Measurements from ENCODE around the gene LIME1.

LIME1 gene

DNA sequence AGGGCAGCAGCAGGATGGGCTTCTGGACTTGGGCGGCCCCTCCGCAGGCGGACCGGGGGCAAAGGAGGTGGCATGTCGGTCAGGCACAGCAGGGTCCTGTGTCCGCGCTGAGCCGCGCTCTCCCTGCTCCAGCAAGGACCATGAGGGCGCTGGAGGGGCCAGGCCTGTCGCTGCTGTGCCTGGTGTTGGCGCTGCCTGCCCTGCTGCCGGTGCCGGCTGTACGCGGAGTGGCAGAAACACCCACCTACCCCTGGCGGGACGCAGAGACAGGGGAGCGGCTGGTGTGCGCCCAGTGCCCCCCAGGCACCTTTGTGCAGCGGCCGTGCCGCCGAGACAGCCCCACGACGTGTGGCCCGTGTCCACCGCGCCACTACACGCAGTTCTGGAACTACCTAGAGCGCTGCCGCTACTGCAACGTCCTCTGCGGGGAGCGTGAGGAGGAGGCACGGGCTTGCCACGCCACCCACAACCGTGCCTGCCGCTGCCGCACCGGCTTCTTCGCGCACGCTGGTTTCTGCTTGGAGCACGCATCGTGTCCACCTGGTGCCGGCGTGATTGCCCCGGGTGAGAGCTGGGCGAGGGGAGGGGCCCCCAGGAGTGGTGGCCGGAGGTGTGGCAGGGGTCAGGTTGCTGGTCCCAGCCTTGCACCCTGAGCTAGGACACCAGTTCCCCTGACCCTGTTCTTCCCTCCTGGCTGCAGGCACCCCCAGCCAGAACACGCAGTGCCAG lies 39.7 kb upstream of the LIME1 start, which contains the start of gene TNFRSF6B:
Gene TNFRSF6B, plus strand, starts transcription at position 25 of the 729 bp plus-strand sequence. Its CDS starts 116 bp downstream, at position 141.
- intact Hi-C loops (cut with DNase I) = no loop called here
- peak in 2 of 10 donors; percentile 76 to 90 for DNase-seq

DNA sequence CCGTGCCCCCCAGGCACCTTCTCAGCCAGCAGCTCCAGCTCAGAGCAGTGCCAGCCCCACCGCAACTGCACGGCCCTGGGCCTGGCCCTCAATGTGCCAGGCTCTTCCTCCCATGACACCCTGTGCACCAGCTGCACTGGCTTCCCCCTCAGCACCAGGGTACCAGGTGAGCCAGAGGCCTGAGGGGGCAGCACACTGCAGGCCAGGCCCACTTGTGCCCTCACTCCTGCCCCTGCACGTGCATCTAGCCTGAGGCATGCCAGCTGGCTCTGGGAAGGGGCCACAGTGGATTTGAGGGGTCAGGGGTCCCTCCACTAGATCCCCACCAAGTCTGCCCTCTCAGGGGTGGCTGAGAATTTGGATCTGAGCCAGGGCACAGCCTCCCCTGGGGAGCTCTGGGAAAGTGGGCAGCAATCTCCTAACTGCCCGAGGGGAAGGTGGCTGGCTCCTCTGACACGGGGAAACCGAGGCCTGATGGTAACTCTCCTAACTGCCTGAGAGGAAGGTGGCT lies 39.1 kb upstream of the LIME1 start:
- intact Hi-C loops (cut with DNase I) = no loop called here
- DNase-seq = peak in 2 of 10 donors; percentile 78 to 82

DNA sequence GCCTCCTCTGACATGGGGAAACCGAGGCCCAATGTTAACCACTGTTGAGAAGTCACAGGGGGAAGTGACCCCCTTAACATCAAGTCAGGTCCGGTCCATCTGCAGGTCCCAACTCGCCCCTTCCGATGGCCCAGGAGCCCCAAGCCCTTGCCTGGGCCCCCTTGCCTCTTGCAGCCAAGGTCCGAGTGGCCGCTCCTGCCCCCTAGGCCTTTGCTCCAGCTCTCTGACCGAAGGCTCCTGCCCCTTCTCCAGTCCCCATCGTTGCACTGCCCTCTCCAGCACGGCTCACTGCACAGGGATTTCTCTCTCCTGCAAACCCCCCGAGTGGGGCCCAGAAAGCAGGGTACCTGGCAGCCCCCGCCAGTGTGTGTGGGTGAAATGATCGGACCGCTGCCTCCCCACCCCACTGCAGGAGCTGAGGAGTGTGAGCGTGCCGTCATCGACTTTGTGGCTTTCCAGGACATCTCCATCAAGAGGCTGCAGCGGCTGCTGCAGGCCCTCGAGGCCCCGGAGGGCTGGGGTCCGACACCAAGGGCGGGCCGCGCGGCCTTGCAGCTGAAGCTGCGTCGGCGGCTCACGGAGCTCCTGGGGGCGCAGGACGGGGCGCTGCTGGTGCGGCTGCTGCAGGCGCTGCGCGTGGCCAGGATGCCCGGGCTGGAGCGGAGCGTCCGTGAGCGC lies 38.5 kb upstream of the LIME1 start:
- DNase-seq = peak in 3 of 10 donors; percentile 71 to 84 (median 82)
- intact Hi-C loops (cut with DNase I) = no loop called here

DNA sequence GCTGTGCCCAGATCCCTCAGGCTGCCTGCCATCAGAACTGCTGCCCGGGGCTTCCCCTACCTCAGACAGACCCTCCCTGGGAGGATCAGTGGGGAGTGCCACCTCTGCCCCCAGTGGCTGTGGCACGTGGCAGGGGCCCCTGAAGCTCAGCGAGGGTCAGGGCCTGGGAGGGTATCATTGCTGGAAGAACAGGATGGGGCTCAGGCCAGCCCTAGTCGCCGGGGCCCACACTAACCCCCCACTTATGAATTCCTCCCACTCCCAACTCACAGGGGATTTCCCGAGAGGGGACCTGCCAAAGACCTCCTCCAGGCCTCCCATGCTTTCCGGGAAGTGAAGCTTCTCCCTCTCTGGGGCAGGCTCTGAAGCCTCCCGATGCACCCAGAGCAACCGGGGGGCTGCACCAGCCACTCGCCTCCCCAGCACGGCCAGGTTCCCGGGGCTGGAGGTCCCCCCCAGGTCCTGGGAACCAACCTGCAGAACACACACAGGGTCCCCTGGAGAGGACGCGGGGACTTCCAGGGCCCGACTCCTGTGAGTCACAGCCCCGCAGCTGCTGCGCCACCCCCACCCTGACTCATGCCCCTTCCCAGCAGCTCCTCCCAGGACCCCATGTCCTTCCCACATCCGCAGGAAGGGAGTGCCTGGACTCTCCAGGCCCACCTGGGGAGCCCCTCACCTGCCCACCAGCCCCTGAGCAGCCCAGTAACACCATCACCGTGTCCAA lies 37.6 kb upstream of the LIME1 start:
- DNase-seq = peak in 3 of 10 donors; percentile 75 to 86 (median 81)
- intact Hi-C loops (cut with DNase I) = no loop called here

DNA sequence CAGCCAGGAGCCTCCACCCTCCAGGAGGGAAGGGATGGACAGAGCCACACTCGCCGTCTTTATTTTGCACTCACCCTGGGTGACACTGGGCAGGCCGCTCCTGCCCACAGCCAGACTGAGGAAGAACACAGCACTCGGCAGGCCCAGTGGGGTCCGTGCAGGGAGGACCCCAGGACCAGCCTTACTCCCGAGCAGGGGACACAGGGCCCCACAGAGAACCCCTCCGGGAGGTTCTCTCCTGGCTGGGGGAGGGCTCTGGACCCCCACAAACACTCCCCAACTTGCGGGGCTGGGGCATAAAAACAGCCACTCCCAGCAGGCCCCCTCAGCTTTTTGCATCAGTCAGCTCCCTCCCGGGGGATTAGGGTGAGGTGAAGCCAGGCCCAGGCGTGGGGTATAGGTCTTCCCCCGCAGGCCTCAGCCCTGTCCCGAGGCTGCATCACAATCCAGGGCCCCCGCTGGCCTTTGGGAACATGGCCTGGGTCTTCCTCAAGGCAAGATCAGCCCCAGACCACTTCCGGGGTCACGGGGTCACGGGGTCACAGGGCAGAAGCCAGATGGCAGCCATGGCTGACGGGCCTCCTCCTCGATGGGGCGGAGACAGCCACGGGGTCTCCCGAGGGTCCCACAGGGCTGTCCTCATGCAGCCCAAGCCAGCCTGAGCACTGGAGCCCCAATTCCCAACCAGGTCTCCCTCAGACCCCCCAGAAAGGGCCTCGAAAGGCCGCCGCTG lies 36.8 kb upstream of the LIME1 start:
- peak in 3 of 10 donors; percentile 59 to 79 (median 79) for DNase-seq
- intact Hi-C loops (cut with DNase I) = loop anchor here (10.0 kb wide), 1 partner anchor 165 kb away; the partner anchor contains the start of genes ABHD16B and TPD52L2

DNA sequence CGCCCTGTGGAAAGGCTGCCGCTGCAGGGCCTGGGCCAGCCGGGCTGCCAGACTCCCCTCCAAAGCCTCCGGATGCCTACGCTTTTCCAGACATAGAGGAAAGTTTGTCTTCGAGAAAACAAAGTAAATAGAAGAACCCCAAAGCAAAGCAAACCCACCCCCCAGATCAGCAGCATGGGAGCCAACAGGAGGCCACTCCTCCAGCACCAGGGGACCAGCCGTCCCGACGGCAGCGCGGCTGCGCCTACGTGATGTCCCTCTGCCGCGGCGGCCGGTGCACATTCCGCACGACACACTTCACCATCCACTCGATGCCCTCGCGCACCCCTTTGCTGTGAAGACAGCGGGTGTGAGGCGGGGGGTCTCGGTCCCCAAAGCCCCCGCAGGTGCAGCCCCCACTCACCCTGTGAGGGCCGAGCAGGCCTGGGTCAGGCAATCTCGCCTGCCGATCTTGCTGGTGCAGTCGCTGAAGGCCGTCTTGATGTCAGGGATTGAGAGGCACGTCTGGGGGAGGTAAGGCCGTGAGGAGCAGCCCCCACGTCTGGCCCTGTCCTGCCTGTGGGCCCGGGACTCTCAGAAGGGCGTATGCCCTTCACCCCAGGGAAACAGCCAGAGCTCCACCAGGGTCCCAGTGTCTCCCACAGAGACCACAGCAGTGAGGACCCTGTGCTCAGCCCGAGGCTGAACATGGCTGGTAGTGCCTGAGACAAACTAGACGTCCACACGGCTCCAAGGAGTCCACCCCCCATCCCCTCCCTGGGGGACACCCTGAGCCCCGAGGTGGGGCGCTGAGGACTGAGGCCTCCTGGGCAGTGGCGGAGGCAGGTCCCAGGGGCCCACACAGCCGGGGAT lies 36.0 kb upstream of the LIME1 start:
- intact Hi-C loops (cut with DNase I) = loop anchor here (10.0 kb wide), 1 partner anchor 164 kb away; the partner anchor contains the start of genes ABHD16B and TPD52L2
- DNase-seq = peak in 3 of 10 donors; percentile 55 to 79 (median 70)

DNA sequence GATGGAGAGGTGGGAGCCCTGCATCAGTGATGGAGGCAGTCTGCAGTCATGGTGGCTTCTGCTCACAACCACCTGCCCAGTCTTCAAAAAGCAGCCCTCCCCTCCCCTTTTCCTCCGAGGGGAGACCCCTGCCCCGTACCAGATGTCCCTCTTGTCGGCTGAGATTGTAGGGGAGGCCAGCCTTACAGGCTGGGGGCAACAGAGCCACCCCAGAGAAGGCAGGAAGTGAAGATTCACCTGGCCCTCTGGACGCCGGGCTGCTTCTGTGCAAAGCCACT lies 35.5 kb upstream of the LIME1 start:
- intact Hi-C loops (cut with DNase I) = loop anchor here (10.0 kb wide), 1 partner anchor 164 kb away; the partner anchor contains the start of genes ABHD16B and TPD52L2
- peak in 2 of 10 donors; percentile 53 to 66 for DNase-seq

DNA sequence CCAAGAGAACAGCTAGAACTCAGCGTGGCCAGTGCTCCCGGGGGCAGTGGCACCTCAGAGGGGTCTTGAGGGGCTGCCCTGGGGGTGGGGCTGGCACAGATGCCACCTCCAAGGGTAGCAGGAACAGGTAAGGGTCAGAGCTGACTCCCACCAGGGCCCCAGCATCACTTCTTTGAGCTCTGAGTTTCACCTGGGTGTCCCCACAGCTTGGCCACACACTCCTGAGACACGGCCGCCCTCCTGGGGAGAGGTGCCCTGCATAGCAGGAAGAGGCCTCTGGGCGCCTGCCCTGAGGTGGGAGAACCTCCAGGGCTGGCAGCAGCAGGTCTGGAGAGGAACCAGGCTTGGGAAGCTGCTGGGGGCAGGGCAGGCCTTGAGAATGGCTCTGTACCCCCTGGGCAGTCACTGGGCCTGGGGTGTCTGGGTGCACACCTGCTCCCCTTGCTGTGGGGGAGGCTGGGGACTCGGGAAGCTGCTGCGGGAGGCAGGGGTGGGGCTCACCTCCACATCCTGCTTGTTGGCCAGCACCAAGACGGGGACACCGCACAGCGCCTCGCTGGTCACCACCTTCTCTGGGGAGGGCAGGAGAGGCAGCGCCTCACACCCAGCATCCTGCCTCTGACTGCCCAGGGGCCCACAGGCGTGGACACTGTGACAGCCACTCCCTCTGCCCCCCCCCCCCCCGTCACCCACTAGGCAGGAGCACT lies 35.0 kb upstream of the LIME1 start:
- intact Hi-C loops (cut with DNase I) = loop anchor here (10.0 kb wide), 1 partner anchor 163 kb away; the partner anchor contains the start of genes ABHD16B and TPD52L2
- DNase-seq = peak in 3 of 10 donors; percentile 58 to 72 (median 63)

DNA sequence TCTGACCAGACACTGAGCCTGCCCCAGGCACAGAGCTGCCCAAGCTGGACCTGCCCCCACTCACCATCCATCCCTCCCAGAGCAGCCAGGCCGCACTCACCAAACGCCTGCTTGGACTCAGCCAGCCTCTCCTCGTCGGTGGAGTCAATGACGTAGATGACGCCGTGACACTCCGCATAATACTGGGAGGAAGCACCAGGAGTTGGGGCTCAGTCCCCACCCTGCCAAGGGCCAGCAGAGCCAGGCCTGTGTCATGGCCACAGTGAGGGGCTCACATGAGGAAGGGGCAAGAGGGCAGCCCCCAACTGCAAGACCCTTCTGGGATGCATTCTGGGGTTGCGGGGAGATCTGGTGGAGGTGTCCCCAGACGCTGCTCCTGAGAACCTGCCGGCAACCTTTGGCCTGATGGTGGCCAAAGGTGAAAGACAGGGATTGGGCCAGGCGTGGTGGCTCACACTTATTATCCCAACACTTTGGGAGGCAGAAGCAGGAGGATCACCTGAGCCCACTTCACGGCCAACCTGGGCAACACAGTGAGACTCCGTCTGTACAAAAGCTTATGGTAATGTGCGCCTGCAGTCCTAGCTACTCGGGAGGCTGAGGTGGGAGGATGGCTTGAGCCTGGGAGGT lies 34.3 kb upstream of the LIME1 start:
- DNase-seq = peak in 4 of 10 donors; percentile 7 to 77 (median 46)
- intact Hi-C loops (cut with DNase I) = loop anchor here (10.0 kb wide), 1 partner anchor 163 kb away; the partner anchor contains the start of genes ABHD16B and TPD52L2

DNA sequence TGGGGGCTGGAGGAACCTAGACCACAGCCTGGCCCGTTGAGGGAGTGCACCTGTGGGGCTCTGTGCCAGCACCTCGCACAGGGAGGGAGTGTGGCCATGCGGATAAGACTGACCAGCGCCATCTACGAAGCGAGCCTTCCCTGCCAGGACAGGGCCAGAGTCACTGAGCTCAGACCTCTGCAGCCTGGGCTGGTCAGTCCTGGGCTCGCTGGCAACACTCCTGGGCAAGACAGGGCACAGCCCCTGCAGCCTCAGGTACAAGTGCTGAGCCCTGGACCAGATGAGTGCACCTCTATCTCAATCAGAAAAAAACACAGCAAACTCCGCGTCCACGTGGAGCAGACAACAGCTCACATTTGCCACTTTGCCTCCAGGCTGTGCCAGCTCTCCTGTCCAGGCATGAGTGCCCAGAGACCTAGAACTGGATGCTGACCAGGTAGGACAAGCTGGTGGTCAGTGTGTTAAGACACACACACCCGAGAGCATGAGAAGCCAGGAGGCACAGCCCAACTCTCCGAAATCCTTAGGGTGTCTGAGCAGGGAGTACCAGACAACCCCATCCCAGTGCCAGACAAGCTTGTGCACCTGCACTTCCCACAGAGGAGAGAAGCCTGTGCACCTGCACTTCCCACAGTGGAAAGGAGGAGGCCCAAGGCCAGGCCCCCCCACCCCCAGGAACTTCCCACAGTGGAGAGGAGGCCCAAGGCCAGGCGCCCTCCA lies 33.6 kb upstream of the LIME1 start:
- DNase-seq = peak in 3 of 10 donors; percentile 53 to 66 (median 54)
- intact Hi-C loops (cut with DNase I) = loop anchor here (10.0 kb wide), 1 partner anchor 162 kb away; the partner anchor contains the start of genes ABHD16B and TPD52L2

DNA sequence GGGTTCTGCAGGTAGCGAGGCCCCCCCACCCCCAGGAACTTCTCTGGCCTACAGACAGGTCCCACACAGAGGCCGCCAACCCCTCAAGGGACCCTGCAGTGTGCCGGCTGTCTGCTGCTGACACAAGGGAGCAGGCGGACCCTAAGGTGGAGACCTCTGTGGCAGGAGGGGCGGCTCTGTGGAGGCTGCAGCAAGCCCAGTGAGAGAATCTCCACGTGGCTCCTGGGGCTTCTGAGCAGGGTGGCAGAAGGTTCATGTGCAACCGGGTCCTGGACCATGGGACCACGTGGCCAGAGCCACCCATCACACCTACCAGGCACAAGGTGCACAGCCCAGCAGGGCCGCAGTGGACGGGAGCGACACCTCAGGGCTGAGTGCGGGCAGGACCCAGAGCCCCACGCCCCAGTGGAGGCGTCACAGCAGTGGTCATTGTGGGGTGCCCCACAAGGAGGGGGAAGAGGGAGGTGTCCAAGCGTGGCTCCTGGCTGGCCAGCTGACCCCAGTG lies 32.9 kb upstream of the LIME1 start:
- peak in 3 of 10 donors; percentile 40 to 85 (median 55) for DNase-seq
- intact Hi-C loops (cut with DNase I) = loop anchor here (10.0 kb wide), 1 partner anchor 161 kb away; the partner anchor contains the start of genes ABHD16B and TPD52L2

DNA sequence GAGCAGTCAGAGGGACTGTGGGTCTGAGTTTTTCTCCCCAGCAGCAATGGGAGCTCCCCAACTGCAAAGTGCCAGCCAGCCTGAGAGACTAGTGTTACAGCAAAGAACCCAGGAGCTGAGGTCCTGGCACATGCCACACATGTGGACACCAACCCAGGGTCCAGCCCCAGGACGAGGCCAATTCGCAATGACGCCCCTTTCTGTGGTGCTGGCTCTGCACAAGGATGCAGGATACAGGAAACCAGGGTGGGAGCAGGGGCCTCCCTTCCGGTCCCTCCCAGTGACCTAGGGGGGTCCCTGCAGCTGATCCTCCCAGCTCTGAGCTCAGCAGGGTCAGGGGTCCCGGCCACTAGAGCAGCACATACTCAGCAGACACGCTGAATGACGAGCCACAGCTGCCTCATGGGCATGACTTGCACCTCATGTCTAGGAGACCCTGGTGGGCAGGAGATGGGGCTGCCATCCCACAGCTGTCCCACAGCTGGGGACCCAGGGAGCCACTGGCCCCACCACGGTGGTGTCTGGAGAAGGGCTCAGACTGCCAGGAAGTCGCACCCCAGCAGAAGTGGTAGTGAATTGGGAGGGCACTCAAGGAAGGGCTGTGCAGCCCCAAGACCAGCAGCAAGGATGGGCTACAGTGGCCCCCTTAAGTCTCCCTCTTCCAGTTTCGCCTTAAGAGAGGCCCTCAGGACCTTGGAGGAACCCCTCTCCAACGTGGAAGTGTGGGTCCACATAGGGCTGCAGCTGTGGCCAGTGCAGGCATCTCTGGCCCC lies 32.3 kb upstream of the LIME1 start:
- DNase-seq = peak in 3 of 10 donors; percentile 44 to 67 (median 47)
- intact Hi-C loops (cut with DNase I) = loop anchor here (10.0 kb wide), 1 partner anchor 161 kb away; the partner anchor contains the start of genes ABHD16B and TPD52L2

DNA sequence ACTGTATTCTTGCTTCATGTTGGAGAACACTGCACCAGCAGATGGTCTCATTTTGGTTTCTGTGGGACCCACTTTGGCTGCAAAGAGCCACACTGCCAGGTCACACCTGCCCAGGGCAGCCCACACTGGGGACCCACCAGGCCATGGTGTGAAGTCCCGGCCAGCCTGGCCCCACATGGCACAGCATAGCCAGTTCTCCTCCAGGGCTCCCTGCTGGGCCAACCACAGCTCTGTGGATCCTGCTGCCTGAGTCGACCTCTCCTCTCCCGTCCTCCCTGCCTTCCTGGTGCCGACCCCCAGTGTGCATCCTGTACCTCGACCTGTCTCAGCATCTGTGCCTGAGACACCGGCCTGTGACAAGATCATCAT lies 31.7 kb upstream of the LIME1 start:
- DNase-seq = peak in 3 of 10 donors; percentile 37 to 70 (median 50)
- intact Hi-C loops (cut with DNase I) = loop anchor here (10.0 kb wide), 1 partner anchor 160 kb away; the partner anchor contains the start of genes ABHD16B and TPD52L2

DNA sequence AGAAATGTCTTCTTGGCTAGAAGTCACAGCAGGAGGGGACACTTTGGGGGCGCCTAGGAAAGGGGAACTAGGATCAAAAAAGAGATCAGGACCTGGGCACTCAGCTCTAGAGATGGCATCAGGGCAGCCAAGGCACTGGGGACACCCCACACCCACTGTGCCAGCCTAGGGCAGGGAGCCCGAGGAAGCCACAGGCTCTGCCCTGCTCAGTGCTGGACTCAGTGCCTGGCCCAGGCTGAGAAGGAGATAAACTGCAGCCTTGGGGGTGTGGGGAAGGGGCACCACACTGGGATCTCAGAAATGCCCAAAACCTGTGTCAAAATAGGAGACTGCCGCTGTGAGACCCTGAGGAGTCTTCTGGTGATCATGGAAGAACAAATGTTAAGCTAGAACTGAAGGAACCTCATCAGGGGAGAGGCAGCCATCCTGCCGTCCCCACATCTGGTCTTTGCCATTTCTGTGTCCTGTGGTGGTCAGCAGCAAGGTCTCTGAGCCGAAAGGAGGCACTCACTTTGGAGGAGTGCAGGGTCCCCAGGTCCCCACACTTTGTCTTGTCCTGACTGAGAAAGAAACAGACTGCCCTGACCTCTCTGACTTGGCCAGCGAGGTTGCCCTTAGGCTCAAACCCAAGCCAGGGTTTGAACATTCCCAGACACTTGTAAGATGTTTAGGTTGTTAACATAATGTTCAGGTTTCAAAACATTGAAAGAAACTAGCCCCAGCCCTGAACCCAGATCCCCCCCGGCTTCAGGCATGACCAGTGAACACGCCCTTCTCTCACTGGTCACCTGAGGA lies 31.0 kb upstream of the LIME1 start:
- intact Hi-C loops (cut with DNase I) = loop anchor here (2.0 to 10.0 kb wide), 2 partner anchors 159 to 251 kb away; partner anchors contain the start of genes ABHD16B, TPD52L2 and UCKL1
- peak in 3 of 10 donors; percentile 43 to 53 (median 52) for DNase-seq

Measured in posterior cingulate gyrus (tissue), 11 donors.